HG02678 (cell line): Measurements from ENCODE around the gene SELENOV.
A peak's percentile ranks its signal among the peaks of the same experiment; 100 is the strongest.

ENCODE experiments used
- ATAC-seq: cut with Tn5 transposase; IDR thresholded peaks from one replicate; pipeline ENCODE4 v1.9.1; 2021; ENCODE audit warnings: mild to moderate bottlenecking, moderate library complexity; ENCODE audit not compliant: unreplicated experiment

SELENOV gene

DNA sequence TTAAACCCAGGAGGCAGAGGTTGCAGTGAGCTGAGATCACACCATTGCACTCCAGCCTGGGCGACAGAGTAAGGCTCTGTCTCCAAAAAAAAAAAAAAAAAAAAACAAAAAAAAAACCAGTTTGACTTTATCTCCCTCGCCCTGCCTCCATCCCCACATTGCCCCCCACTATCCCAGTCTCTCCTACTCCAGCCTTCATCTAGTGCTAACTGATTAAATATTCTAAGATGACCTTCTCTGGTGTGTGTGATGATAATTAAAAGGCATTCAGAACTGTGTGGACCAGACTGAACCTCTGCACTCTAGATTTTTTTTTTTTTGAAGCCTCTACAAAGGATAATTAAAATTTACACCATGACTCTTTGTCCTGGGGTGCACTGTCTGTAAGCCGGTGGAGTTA, 22.2 kb upstream of the SELENOV start:
- no peak for ATAC-seq

DNA sequence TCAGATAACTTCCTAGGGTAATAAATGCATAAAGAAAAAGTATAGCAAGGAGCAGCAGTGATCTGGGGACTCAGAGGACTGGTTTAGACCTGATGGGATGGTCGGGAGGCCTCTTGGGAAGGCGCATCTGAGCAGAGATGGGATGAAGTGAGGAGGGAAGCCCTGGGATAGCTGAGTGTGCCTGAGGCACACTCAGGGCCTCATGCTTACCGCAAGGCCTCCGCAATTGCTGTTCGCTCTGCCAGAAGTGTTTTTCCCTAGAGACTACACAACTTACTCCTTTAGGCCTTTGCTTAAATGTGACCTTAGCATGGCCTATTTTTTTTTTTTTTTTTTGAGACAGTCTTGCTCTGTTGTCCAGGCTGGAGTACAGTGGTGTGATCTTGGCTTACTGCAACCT, 20.3 kb upstream of the SELENOV start:
- no peak for ATAC-seq

DNA sequence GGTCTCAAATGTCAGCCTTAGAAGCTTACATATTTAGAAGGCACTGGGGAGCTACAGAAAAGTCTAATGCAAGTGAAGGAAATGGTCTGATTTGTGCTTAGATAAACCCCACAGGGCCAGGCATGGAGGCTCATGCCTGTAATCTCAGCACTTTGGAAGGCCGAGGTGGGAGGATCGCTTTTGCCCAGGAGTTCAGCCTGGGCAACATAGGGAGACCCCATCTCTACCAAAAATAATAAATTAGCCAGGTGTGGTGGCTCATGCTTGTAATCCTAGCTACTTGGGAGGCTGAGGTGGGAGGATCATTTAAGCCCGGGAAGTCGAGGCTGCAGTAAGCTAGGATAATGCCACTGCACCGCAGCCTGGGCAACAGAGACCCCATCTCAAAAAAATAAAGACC, 18.9 kb upstream of the SELENOV start:
- no peak for ATAC-seq

- no peak for ATAC-seq
Observed at GRCh38 chr19:39497701-39497995, 17.3 kb upstream of the SELENOV start.

- ATAC-seq = no peak
Observed at GRCh38 chr19:39497996-39498797, 16.7 kb upstream of the SELENOV start.

GRCh38 chr19:39498798-39499642, 15.9 kb upstream of the SELENOV start, which contains the start of gene DLL3:
TSS of gene DLL3 (plus strand) at chr19:39498947. CDS start at chr19:39498975, 28 bp downstream.
- ATAC-seq = no peak

DNA sequence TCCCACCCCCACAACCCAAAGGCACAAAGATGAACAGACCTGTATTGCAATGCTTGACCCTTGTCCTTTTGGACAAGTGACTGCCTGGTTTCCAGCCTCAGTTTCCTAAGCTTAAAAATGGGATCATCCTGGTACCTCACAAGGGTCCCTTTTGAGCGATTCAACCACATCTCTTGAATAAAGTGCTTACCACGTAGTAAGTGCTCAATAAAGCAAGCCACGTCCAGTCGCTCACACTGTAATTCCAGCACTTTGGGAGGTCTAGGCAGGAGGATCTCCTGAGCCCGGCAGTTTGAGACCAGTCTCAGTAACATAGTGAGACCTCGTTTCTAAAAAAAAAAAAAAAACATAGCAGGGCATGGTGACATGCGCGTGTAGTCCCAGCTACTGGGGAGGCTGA, 15.0 kb upstream of the SELENOV start:
- no peak for ATAC-seq

DNA sequence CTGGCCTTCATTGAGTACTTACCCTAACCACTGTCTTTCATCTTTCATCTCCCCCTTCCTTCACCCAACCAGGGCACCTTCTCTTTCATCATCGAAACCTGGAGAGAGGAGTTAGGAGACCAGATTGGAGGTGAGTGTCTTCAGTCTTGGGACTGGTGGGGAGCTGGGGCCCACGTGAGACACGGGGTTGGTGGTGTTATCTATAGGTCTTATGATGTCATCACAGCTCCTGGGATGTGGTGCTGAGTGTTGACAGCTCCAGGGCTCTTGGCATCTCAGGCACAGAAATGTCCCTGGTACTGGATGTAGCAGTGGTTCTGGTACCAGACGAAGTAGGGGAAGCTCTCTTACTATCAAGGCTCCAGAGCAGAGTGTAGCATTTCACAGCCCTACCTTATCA, 14.4 kb upstream of the SELENOV start:
- no peak for ATAC-seq

- no peak for ATAC-seq
Observed at GRCh38 chr19:39501340-39501739, 13.6 kb upstream of the SELENOV start.

DNA sequence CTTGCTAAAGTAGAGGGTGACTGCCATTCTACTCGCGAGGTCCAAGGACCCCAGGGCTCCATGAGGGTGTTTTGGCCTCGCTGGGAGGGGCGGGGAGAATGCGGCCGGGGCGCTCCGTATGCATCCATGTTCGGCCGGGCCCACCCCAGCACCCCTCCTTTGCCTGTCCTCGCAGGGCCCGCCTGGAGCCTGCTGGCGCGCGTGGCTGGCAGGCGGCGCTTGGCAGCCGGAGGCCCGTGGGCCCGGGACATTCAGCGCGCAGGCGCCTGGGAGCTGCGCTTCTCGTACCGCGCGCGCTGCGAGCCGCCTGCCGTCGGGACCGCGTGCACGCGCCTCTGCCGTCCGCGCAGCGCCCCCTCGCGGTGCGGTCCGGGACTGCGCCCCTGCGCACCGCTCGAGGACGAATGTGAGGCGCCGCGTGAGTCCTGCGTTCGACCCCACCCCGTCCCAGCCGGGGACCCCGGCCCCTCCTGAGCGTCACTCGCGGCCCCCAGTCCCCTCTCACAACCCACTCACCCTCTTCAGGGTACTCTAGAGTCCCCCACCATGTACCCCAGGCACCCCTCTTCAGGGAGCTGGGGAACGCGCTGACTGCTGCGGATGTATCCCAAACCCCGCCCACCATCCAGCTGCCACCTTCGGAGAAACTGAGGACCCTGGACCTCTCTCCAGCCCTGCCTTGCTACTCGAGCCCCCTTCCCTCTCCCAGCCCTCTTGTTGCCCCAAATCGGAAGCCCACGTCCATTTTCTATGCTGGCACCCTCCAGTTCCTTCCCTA, 12.1 kb upstream of the SELENOV start:
- peak; percentile 52 for ATAC-seq

DNA sequence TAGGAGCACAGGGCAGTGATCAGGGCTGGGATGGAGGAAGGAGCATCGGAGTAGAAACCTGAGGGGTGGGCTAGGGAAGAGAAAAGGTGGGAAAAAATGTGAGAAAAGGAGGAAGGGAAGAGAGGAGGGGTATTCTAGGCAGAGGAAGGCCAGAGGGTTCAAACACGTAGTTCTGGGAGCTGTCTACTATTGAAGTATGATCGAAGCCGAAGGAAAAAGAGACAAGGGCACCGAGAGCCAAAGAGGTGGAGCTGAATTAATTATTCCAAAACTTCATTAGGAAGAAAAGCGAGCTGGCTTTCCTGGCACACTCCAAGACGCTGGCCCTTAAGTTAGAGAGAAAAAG, 8.4 kb upstream of the SELENOV start:
- ATAC-seq = no peak

- ATAC-seq = no peak
Observed at GRCh38 chr19:39506944-39507714, 7.8 kb upstream of the SELENOV start.

DNA sequence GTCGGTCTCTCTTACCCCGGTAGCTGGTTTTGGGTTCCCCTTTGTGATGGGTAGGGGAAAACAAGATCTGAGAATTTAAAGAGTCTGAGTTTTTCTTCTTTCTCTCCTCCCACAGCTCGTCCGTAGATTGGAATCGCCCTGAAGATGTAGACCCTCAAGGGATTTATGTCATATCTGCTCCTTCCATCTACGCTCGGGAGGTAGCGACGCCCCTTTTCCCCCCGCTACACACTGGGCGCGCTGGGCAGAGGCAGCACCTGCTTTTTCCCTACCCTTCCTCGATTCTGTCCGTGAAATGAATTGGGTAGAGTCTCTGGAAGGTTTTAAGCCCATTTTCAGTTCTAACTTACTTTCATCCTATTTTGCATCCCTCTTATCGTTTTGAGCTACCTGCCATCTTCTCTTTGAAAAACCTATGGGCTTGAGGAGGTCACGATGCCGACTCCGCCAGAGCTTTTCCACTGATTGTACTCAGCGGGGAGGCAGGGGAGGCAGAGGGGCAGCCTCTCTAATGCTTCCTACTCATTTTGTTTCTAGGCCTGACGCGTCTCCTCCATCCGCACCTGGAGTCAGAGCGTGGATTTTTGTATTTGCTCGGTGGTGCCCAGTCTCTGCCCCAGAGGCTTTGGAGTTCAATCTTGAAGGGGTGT, 7.1 kb upstream of the SELENOV start:
- ATAC-seq = no peak

- no peak for ATAC-seq
Observed at GRCh38 chr19:39508629-39509028, 6.3 kb upstream of the SELENOV start.

- no peak for ATAC-seq
Observed at GRCh38 chr19:39509233-39509632, 5.7 kb upstream of the SELENOV start.

DNA sequence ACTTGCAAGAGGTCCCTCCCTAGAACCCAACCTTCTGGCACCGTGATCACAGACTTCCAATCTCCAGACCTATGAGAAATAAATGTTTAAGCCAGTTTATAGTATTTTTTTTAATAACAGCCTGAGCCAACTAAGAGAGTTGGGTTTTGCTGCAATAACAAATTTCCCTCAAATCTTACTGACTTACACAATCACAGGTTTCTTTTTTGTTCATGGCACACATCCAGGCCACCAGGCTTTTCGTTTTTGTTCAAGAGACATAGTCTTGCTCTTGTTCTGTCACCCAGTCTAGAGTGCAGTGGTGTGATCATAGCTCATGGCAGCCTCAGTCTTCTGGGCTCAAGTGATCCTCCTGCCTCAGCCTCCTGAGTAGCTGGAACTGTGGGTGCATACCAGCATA, 2.0 kb upstream of the SELENOV start:
- ATAC-seq = no peak

GRCh38 chr19:39515551-39516191, 732 bp downstream of the SELENOV start:
- ATAC-seq = no peak

DNA sequence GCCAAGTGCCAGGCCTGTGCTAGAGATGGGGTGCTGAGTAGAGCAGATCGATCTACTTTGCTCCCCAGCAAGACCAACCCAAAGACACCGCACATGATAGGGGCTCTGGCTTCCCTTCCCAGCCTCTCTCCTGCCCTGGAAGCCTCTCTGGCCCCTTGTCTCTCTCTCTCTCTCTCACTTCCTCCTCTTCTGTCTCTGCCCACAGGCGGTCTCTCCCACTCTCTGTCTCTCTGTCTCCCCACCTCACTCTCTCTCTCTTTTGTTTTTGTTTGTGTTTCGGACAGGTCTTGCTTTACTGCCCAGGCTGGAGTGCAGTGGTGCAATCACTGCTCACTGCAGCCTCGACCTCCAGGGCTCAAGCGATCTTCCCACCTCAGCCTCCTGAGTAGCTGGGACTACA, 1.3 kb downstream of the SELENOV start:
- ATAC-seq = no peak

- ATAC-seq = no peak
Observed at GRCh38 chr19:39517432-39517831, 2.5 kb downstream of the SELENOV start.

- no peak for ATAC-seq
Observed at GRCh38 chr19:39518458-39518857, 3.5 kb downstream of the SELENOV start.
